K562 (cell line): Measurements from ENCODE around the gene RBP3. TPM values are rescaled to one million over a fixed set of nuclear protein-coding genes. Genes with fewer than 3 reads are reported as not detected.

Source experiments
- BRD4 ChIP-seq: fragments of 200-600 bp; sonication (generic); IDR thresholded peaks from 2 replicates; pipeline ENCODE4 v1.6.1; 2017; ENCODE audit warnings: inconsistent platforms
- CBFA2T2 ChIP-seq: fragments of 450-650 bp; conservative IDR thresholded peaks from 2 replicates; pipeline ENCODE4 v1.6.1; 2017; ENCODE audit warnings: mild to moderate bottlenecking
- FOXM1 ChIP-seq, 2 experiments: fragments of 450-650 bp in 1 of 2; sonication (generic) in 1 of 2; formaldehyde crosslinking in 1 of 2; IDR thresholded peaks; 2 replicates each; pipeline versions ENCODE4 v1.6.1 to v1.9.0; 2017 to 2022; ENCODE audit warnings: low read depth in 2 of 2, mild to moderate bottlenecking in 2 of 2, missing genetic modification reagents in 1 of 2, moderate library complexity in 1 of 2
- HDAC2 ChIP-seq: fragments of 450-650 bp; IDR thresholded peaks from 2 replicates; pipeline ENCODE4 v1.6.1; 2016; ENCODE audit warnings: mild to moderate bottlenecking
- KHSRP ChIP-seq: fragments of 450-650 bp; IDR thresholded peaks from 2 replicates; pipeline ENCODE4 v1.6.1; 2017
- KLF13 ChIP-seq: fragments of 450-650 bp; IDR thresholded peaks from 2 replicates; pipeline ENCODE4 v1.6.1; 2016; ENCODE audit warnings: missing genetic modification characterization, low read depth, mild to moderate bottlenecking, missing compliant biosample characterization, moderate library complexity, borderline replicate concordance
- NCOR1 ChIP-seq: fragments of 450-650 bp; IDR thresholded peaks from 2 replicates; pipeline ENCODE4 v1.6.1; 2016; ENCODE audit warnings: mild to moderate bottlenecking, moderate library complexity
- PKNOX1 ChIP-seq: fragments of 450-650 bp; IDR thresholded peaks from 2 replicates; pipeline ENCODE4 v1.6.1; 2016
- SMAD4 ChIP-seq: fragments of 250-450 bp; sonication (Bioruptor Pico); conservative IDR thresholded peaks from 2 replicates; pipeline ENCODE4 v1.8.0; 2021; ENCODE audit warnings: inconsistent platforms, mild to moderate bottlenecking, moderate library complexity
- TARDBP ChIP-seq: fragments of 450-650 bp; IDR thresholded peaks from 2 replicates; pipeline ENCODE4 v1.6.1; 2016
- TOE1 ChIP-seq, 2 experiments: fragments of 450-650 bp in 1 of 2; sonication (generic) in 1 of 2; formaldehyde crosslinking in 1 of 2; IDR thresholded peaks; 2 replicates each; pipeline versions ENCODE4 v1.7.1 to v1.8.0; 2016 to 2022; ENCODE audit warnings: borderline replicate concordance in 2 of 2, mild to moderate bottlenecking in 2 of 2, antibody characterized with exemption in 1 of 2, inconsistent platforms in 1 of 2, low read depth in 1 of 2, missing genetic modification reagents in 1 of 2, moderate library complexity in 1 of 2
- ZBTB11 ChIP-seq, 3 experiments: fragments of 200-800 bp in 1 of 3; fragments of 250-450 bp in 1 of 3; fragments of 450-650 bp in 1 of 3; sonication (Bioruptor Pico) in 1 of 3; sonication (Bioruptor generic) in 1 of 3; formaldehyde crosslinking in 1 of 3; IDR thresholded peaks; 2 replicates each; pipeline versions ENCODE4 v1.6.1 to v1.8.0; 2016 to 2022; ENCODE audit warnings: mild to moderate bottlenecking in 2 of 3, missing genetic modification characterization in 2 of 3, missing compliant biosample characterization in 1 of 3, moderate library complexity in 1 of 3
- ZBTB26 ChIP-seq: fragments of 450-650 bp; formaldehyde crosslinking; IDR thresholded peaks from 2 replicates; pipeline ENCODE4 v1.4.0; 2022; ENCODE audit warnings: missing genetic modification characterization
- ZHX1 ChIP-seq: fragments of 150-350 bp; conservative IDR thresholded peaks from 2 replicates; pipeline ENCODE4 v1.6.1; 2014; ENCODE audit warnings: low read length
- ZNF699 ChIP-seq: fragments of 250-450 bp; sonication (Bioruptor Pico); IDR thresholded peaks from 2 replicates; pipeline ENCODE4 v1.8.0; 2021; ENCODE audit warnings: mild to moderate bottlenecking, moderate library complexity; ENCODE audit not compliant: insufficient replicate concordance
- ZNF830 ChIP-seq: fragments of 250-450 bp; sonication (Bioruptor Pico); IDR thresholded peaks from 2 replicates; pipeline ENCODE4 v1.5.0; 2021; ENCODE audit warnings: mild to moderate bottlenecking
- polyA plus RNA-seq, 8 experiments: library from polyadenylated mRNA; depleted of rRNA in 4 of 8; stranded (reverse) in 5 of 8; unstranded in 3 of 8; fragments of >200 nt; fragmentation: Nextera tagmentation in 2 of 8; fragmentation: Illumina TruSeq in 1 of 8; extraction: Ambion mirVana in 2 of 8; extraction: Trizol in 1 of 8; gene quantifications; 2 replicates each; pipeline versions ENCODE4 v1.2.1 to v1.2.3, GENCODE V29; 2011 to 2014; ENCODE audit warnings: inconsistent platforms in 1 of 8, missing spikeins in 1 of 8
- total RNA-seq, 7 experiments: library from RNA; depleted of rRNA in 6 of 7; stranded (reverse); fragments of >200 nt in 6 of 7; fragmentation: Illumina TruSeq in 2 of 7; extraction: Trizol in 2 of 7; gene quantifications; 2 replicates each; pipeline versions ENCODE4 v1.2.1 to v1.2.3, GENCODE V29; 2011 to 2021; ENCODE audit warnings: low replicate concordance in 1 of 7

Gene RBP3
- total and polyA plus RNA-seq, 9 of the 15 experiments (the other 6 are each of a cell fraction or from before 2014, with no cell fraction given), result not detected

- TF ChIP-seq PKNOX1 (0 out of 2 replicates have a peak, but pooled peaks have one; percentile 17), ZHX1 (no peak), BRD4 (no peak), TOE1 (IDR thresholded peaks at IDR 0.05; ENCODE audit: borderline replicate concordance) (0 out of 2 replicates have a peak, but pooled peaks have one; percentile 27), TOE1 (CRISPR knock-in tag; IDR thresholded peaks at IDR 0.05; ENCODE audit: borderline replicate concordance, low read depth) (no peak), ZNF830 (CRISPR knock-in tag) (no peak), KLF13 (no peak), KHSRP (no peak), SMAD4 (CRISPR knock-in tag) (peak; percentile 68), ZBTB26 (no peak), ZNF699 (CRISPR knock-in tag) (no peak), HDAC2 (peak; percentile 61; the same call in 1 of the 2 replicates), CBFA2T2 (peak; percentile 60), TARDBP (no peak), NCOR1 (peak; percentile 77), ZBTB11 (CRISPR knock-in tag; IDR thresholded peaks at IDR 0.05) (no peak), FOXM1 (IDR thresholded peaks at IDR 0.05; ENCODE audit: low read depth) (no peak), FOXM1 (CRISPR knock-in tag; IDR thresholded peaks at IDR 0.05; ENCODE audit: low read depth) (no peak)
Measured at GRCh38 chr10:47336387-47337134, 11.6 kb upstream of the RBP3 start (continued).
